NCI-H748 (cell line): Measurements from ENCODE around the gene LIPC.
A peak's percentile ranks its signal among the peaks of the same experiment; 100 is the strongest.

Experiments
- DNase-seq: peaks from one replicate; lab custom pipeline; 2025; ENCODE audit not compliant: unreplicated experiment; lab: John Stamatoyannopoulos, UW

The LIPC gene

DNA sequence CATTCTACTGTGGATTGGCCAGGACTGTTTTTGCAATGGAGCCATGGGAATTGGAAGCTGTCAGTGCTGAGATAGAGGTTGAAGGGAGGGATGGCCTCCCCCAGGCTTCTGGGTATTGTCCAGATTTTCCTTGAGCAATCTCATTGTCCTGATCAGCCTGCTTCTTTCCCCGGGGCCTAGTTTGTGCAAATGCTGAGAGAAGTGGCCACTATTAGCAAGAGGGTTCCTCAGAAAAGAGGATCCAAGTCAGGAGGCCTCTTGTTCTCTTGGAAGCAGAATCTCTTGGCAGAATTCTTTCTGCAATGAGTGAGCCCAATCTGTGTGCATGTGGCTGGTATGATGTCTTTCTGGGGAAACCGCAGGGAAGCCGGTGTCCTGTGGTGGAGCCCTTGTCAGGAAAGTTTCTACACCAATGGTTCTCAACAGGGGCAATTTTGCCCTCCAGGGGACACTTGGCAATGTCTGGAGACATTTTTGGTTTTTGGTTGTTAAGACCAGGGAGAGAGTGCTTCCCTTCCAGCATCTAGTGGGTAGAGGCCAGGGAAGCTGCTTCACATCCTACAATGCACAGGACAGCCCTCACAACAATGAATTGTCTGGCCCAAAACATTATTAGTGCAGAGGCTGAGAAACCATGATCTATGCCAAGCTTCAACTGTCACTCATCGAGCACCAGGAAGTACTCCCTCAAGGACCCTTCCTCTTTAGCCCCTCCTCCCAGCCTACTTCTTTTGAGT lies 2.0 kb downstream of the LIPC start:
- no peak for DNase-seq

DNA sequence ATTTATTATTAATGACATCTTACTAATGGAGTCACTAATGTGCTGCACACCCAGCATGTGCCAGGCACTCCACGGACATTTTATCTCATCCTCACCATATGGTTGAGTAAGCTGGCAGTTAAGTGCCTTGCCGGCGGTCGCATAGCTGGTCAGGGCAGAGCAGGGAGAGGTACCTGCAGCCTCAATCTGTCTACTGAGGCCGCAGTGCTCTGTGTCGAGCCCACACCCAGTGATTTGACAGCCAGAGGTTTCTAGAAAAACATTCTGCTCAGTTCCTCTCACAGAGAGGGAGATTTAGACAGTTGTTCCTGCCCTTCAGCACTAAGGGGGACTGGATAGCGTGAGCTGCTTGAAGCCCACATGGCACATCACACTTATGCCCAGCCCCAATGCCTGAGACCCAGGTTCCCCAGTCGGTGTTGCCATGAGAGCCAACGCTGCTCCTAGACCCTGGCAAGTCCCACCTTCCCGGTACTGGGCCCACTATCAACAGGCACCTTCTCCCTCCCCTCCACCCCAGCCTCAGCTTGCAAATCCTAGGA lies 2.6 kb downstream of the LIPC start:
- DNase-seq = no peak

DNA sequence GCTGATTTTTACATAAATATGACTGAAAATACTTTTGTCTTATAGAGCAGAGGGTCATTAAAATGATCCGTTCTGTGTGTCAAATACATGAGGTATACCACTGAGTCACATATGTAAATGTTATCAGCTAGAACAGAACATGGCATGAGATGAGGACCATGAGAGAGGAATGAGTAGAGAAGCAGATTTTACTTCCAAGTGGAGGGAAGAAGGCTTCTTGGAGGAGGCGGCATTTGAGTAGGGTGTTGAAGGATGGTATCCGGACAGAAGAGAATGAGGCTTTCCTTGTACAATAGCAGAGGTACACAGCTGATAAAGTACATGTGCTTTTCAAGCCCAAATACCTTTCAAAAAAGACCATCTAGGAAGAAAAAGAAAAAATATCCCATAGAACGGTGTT lies 4.8 kb downstream of the LIPC start:
- no peak for DNase-seq

DNA sequence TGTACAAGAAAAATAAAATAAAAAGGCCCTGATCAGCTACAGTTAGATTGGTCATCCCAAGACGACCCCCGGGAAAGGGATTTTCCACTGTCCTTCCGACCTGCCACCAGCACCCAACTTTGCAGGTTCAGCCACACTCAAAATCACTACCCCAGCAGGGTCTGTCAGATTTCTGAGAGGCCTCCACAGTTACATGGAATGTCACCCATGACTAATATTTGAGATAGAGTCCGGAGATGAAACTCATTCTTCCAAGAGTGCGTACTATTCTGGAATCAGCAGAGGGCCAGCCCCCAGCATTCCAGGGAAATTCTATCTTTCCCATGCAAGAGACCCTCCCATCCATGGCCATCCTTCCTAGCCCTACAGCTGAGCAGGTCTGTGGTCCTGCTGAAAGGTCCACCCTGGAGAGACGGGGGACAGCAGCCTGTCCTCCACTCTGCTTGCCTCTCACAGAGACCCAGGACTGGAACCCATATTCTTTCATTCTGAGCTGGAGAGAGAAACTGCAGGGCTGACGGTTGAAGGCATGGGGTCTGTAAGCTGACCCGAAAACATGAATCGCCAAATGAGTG lies 5.8 kb downstream of the LIPC start:
- DNase-seq = no peak

DNA sequence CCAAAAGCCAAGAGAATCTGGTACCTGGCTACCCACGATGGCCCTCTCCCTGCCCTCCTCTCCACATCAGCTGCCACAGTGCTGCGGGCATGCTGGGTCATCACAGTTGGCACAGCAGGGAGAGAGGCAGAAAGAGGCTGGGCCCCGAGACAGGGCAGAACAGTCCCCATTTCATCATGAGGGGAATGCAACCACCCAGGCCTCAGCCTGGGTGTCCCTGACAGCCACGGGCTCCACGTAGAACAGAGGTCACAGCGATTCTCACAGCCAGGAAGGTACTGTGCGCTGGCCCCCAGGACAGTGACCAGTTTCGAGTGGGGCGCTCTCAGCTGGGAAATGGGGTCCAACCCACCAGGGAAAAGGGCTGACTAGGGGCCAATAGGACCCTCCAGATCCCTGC lies 6.3 kb downstream of the LIPC start:
- DNase-seq = no peak

DNA sequence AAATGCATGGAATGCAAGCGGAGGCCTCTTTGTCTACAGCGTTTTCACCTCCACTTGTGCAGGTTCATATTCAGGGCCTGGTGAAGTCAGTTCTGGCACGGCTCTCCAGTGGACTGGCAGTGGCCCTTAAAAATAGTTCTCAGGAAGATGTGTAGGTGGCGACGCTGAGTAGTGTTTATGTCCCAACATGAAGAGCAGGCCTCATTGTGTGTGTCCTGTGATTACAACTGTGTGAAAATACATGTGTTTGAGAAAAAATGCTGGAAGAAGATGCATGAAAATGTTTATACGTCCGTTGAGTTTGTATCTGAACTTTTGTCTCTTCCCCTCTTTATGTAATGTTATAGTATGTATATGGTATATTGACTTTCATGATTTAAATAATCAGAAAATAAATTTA lies 7.2 kb downstream of the LIPC start:
- DNase-seq = peak; percentile 59

DNA sequence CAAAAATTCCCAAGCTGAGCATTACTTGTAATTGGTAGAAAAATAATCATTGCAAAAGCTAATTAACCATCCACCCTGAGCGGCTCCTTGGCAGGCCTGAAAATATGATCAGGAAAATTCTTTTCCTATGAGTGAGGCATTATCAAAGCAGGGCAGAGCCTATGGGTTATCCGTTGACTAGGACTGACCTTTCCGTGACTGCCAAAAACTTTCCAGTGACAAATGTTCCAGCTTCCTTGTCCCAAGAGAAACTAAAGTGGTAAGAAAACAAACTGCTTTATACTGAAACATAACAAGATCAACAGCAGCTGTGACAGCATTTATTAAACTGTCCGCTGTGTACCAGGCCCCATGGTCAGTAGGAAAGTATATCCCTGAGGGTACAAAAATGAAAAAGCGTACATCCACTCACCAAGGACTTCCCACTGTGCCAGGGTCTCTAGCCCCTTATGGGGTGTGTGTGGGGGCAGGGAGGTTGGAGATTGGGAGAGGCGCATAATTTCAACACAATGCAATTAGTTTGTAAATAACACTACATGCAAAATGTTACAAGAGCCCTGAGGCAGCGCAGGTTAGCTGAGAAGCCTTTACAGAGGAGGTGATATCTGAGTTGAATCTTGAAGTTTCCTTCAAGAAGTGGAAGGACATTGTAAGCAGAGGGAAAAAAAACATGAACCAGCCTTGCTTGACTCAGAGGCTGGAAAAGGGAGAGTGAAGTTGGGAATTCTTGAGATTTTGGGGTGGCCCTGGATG lies 8.5 kb downstream of the LIPC start:
- DNase-seq = no peak

DNA sequence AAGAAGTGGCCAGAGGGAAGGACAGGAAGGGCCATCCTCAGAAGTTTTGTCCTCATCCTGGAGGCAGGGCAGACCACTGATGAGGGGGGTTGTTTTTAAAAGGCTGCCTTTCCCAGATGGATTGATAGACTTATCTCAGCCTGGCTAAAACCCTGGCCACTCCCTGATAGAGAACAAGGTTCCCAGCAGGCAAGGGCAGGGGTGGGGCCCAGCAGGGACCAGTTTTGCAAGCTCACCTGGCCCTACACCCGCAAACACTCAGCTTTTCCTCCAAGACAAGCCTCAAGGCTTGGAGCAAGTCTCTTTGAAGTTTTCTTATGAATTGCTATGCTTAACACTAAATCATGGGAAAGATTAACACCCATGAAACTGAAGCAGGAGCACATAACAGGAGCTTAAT lies 9.1 kb downstream of the LIPC start:
- DNase-seq = no peak

DNA sequence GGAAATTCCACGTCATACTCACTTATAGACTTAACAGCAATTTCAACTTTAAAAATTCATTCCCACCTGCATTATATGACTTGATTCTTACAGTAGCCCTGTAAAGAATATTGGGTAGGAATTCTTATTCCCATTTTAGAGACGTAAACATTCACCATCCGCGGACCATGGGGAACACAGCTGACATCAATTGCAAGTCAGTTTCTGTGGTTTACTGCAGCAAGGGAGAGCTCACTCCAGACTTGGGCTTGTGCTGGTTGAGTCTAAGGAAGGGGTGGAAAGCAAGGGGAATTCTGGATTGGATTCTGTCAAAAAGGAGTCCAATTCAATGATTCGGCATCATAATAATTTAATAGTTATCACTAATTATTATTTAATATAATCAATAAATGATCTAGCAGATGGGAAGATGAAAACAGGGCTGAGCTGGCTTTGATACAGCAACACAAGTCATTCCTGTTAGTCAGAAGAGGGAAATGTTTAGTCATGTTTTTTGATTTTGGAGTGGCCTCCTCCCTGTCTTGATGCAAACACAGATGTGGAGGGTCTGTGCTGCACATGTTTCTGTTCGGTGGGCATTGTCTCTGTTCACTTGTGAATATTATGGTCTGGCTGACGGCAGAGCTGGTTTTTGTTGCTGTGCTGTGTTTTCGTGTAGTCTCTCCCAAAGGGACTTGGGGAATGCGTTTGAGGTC lies 9.7 kb downstream of the LIPC start:
- DNase-seq = no peak

DNA sequence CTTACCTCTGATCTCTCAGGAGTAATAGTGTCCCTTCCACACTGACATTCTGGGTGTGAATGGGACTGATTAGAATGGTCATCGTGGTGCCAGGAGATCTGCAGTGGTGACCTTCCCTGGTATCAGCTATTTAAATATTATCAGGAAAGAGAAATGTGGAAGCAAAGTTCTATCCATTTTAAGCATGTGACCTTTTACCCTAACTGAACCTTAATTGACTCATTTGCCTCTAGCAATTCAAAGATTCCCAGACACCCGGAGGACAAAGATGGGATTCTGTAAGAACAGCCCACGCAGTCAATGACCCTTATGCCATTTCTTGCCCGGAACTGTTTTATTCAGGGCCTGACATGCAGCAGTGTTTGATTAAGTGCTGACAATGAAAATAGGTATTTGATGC lies 10.3 kb downstream of the LIPC start:
- DNase-seq = no peak

DNA sequence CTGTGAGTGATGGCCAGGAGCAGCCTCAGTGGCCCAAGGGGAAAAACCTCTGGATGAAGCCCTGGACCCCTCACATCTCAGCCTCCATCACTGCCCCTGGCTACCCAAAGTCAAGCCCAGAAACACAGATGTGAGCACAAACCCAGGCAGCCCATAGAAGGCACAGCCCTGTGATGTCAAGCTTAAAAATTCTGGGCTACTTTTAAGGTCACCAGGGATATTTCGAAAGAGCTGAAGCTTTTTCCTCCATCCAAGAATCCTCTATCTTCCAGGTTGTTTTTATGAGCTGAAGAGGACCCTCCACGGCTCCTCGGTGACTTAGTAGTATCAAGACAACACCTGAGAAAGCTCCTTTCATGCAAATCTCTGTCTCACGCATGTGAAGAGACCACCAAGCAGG lies 11.5 kb downstream of the LIPC start:
- no peak for DNase-seq

DNA sequence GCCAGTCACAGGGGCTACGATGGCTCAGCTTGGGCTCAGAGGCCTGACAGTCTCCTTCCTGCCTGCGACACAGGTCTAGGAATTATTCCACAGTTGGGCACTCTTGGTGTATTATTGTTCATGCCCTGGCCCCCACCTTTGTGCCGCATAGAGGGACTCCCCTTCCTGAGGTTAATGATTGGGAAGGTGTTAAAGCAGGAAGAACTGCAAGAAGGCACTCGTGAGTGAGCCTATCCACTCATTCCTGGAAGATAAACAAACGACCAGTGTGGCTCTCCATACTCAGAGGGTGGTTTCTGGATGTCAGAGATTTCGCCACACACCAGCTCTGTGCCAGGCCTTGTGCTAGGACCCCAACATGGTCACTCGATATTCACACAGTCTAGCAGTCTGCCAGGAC lies 12.3 kb downstream of the LIPC start:
- DNase-seq = no peak

DNA sequence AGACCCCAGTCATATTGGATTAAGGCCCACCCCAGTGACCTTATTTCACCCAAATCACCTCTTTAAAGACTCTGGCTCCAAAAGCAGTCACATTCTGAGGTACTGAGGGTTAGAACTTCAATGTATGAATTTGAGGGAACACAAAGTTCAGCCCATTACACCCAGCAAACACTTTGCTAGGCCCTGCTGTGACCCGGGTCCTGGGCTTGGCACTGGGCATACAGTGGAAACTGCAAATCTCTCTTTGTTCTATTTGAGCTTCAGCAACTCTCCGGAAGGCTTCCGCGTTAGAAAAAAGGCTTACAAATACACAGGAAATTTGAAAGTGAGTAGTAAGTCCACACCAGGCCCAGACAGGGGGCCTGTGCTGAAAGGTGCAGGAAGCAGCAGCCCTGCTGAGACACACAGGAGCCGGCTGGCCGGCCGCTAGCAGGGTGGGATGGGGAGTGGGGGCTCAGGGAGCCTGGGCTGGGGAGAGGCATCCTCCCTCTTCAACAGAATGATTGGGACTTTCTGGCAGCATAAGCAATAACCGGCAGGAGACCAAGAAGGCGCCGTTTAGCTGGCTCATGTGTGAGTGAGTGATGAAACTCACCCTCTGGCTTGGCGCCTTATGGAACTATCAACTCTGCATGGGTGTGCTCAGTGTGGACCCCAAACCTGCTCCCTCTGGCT lies 13.0 kb downstream of the LIPC start:
- no peak for DNase-seq

DNA sequence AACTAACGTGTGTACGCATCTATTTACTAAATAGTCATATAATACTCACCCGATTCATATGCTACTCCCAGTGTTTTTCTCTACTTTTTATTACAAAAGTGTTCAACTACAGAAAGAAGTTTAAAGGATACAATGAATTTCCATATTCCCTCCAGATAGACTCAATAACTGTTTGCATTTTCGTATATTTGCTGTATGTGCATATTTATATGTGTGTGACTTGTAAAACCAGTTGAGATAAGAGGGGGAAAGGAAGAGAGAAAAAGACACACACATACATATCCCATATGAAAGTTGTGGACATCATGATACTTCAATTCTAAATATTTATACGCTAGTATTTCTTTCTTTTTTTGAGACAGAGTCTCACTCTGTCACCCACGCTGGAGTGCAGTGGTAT lies 14.1 kb downstream of the LIPC start:
- DNase-seq = no peak

DNA sequence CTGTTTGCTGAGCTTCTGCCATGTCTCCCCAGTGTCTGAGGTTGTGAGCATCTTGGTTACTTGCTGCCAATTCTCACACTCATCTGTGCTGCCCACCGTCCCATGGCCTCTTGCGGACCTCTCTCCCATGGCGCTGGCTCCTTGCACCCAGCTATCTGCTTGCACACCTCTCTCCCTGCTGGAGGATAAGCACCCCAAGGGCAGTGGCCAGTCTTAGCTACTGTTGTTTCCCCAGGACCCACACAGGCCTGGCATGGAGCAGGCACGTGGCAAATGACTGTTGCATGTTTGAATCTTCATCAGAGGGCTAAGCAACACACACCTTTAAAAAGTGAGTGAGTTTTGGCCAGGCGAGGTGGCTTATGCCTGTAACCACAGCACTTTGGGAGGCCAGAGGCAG lies 14.7 kb downstream of the LIPC start:
- no peak for DNase-seq

DNA sequence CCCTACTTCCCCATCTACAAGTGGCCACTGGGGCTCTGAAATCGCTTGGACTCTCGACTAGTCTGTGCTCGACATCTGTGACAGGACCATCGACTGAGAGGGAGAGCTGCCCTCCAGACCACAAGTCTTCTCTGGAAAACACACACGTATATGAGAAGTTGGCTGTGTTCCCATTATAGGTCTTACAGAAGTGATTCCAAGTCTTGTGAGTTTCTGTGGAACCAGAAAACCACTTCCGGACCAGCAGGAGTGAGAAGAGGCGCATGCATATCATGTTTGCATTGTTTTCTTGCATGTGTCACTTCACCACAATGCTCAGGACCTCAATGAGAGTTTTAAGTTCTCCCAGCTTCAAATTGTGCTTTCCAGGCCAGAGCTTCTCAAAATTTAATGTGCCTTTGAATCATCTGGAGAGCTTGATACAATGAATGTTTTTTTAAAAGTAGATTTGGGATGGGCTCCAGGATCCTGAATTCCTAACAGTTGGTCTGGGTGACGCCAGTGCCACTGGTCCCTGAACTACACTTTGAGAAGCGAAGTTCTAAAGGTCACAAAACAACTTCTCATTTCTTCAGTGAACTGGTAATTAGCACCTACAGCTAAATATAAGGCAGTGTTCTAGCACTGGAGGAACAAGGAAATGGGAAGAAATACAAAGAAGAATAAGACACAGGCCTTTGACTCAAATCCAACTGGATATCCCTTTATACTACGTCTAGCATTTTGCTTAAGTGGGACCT lies 15.7 kb downstream of the LIPC start:
- no peak for DNase-seq

DNA sequence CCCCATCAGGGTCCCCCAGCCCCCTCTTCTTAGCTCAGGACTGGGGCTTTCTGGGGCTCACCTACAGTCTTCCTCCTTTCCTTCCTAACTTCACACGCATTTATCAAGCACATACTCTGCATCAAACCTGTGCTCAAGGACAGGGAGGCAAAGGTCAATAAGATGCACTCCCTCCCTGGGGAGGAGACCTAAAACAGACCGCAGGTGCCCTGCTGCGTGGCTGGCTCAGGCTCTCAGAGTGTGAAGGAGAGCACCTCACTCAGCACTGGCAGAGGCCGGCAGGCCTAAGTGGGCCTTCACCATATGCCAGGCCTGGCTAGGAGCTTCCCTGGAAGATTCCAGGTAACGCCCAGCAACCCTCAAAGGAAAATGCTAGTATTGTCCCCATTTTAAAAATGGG lies 16.5 kb downstream of the LIPC start:
- DNase-seq = no peak

DNA sequence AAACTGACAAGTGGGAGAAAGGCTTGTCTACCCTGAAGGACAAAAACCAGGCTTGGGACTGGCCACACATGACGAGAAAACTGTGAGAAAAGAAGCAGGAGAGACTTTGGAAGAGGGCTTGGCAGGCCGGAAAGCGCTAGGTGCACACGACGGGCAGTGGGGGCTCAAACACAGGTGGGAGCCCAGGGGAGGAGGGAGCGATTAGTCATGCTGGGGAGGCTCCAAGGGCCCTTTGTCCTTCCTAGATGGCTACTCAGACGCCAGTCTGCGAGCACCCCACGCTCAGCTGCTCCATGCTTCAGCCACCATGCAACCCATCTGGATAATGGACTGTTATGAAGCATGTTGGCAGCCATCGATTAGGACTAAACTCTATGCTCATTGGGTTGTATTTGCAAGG lies 17.1 kb downstream of the LIPC start:
- DNase-seq = no peak

DNA sequence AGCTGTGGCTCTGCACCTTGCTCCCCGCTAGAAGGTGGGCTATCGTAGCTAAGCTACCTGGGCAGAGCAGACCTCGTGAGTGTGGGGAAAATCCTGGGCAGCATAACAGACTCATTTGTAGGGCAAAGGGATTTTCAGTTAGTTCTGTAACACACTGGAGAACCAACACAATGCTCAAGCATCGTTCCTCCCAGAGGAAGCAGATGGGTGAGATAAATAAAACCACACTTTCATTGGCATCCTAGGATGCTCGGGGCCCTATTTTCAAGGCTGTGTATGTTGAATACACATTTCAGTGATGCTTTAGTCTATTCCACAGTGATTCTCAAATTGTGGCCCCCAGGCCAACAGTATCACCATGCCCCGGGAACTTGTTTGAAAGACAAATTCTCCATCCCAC lies 20.0 kb downstream of the LIPC start:
- no peak for DNase-seq

DNA sequence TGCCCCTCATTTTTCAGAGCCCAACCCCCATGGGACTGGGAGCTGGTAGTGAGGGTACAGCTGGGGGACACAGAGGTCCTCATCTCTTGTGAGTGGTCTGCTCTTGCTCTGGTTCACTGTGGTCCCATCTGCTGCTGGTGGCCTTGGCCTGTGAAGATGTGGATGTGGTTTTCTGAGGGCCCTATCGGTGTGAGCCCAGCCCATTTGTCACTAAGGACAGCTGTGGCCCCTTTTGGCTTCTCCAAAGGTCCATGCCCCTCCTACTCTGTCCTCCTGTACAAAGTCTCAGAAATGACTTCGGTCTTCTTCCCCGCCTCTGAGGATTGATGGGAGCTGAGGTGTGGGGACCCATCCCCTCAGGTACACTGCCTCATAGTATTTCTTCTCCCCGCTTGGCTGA lies 21.0 kb downstream of the LIPC start:
- DNase-seq = no peak
